ENCODE results near the gene ZYG11B. TPM values are rescaled to one million over a fixed set of nuclear protein-coding genes. Genes with fewer than 3 reads are reported as not detected.
"Not testable (repeated sequence)": the region's sequence is repeated elsewhere in the genome, so short reads cannot be mapped to it uniquely, and the experiment has no call there.

ZYG11B gene
- total and polyA plus RNA-seq, 3 donors from 2014 or later: 17.7 to 76.6 (median 73.1) TPM

DNA sequence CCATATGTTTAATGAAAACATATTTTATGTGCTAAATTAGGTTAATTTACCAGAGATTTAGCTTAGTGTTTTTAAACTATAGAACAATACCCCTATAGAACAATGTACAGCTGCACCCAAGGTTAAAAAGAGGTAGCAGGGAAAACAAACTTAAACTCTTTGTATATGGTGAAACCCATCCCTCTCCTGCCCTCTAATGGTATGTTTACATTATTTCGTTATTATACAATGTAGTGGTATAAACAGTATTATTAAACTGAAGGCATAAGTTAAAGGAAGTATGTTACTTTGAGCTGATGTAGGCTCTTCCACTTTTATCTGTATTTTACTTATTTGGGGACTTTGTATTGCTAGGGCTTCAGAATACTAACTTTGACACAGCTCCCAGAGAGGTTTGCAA is 99.6 kb downstream of the ZYG11B start:
- DNase-seq: no peak
- WGBS, 2 donors: 31 to 47% methylated on average over 1 of the region's 1 CpG
- no peak overlapping the region for H3K4me3 ChIP-seq
- intact Hi-C loops (cut with DNase I; ENCODE audit: low total_unique reads): no loop called here
- H3K27ac ChIP-seq: no peak overlapping the region
- H3K36me3 ChIP-seq (ENCODE audit: low read depth, missing control alignments): no peaks in the 10 kb centered on the region
- no peaks in the 10 kb centered on the region for H3K4me1 ChIP-seq
- no peaks in the 10 kb centered on the region for H3K9me3 ChIP-seq
- H3K27me3 ChIP-seq: no peaks in the 10 kb centered on the region
- TF ChIP-seq, protein P1, sequence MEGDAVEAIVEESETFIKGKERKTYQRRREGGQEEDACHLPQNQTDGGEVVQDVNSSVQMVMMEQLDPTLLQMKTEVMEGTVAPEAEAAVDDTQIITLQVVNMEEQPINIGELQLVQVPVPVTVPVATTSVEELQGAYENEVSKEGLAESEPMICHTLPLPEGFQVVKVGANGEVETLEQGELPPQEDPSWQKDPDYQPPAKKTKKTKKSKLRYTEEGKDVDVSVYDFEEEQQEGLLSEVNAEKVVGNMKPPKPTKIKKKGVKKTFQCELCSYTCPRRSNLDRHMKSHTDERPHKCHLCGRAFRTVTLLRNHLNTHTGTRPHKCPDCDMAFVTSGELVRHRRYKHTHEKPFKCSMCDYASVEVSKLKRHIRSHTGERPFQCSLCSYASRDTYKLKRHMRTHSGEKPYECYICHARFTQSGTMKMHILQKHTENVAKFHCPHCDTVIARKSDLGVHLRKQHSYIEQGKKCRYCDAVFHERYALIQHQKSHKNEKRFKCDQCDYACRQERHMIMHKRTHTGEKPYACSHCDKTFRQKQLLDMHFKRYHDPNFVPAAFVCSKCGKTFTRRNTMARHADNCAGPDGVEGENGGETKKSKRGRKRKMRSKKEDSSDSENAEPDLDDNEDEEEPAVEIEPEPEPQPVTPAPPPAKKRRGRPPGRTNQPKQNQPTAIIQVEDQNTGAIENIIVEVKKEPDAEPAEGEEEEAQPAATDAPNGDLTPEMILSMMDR (IDR thresholded peaks at IDR 0.05): no peak
- TF ChIP-seq POLR2A (IDR thresholded peaks at IDR 0.05): no peak

DNA sequence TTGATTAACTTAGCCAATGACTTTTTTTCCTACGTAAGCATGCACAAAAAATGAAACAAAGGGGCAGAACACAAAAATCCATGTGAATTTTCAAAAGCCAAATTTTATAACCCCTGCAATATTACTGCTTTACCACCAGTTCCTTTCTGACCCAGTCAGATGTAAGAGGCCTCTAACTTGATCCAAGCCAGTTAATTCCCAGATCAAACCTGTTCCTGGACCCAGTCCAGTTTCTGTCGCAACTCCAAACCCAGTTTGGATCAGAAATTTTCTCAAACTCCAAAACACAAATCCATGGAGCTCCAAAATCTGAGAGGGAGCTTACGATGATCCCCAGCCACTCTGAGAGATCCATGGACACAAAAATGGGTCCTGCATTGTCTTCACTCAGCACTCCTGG is 108.5 kb downstream of the ZYG11B start:
- TF ChIP-seq, protein P1 (IDR thresholded peaks at IDR 0.05): peak in 1 of 3 experiments; percentile 10
- TF ChIP-seq POLR2A (IDR thresholded peaks at IDR 0.05): no peak
- DNase-seq: no peak
- WGBS, 2 donors: 83 to 89% methylated on average over 3 of the region's 3 CpGs

DNA sequence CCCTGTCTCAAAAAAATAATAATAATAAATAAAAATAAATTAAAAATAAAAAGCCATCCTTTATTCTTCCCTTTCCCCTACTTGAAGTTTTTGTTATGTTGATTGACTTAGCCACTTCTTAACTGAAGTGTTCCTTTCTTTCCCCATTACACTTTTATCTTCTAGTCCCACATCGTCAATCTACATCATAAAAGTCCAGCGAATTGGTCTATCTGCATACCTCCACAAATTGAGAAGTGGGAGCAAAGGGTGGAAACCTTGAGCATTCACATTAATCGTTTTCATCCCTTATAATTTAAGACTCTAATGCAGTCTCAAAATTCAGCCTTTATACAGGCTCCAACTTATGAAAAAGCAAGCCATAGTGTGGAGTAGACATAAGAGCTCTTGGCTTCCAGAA is 109.8 kb downstream of the ZYG11B start:
- no peaks in the 10 kb centered on the region for H3K9me3 ChIP-seq
- no peak overlapping the region for H3K4me3 ChIP-seq
- H3K4me1 ChIP-seq: no peaks in the 10 kb centered on the region
- 48 to 51% methylated on average over 3 of the region's 3 CpGs for WGBS, 2 donors
- H3K27ac ChIP-seq: no peak overlapping the region
- no peak for DNase-seq
- H3K36me3 ChIP-seq (ENCODE audit: low read depth, missing control alignments): no peaks in the 10 kb centered on the region
- H3K27me3 ChIP-seq: no peaks in the 10 kb centered on the region
- TF ChIP-seq POLR2A (IDR thresholded peaks at IDR 0.05): no peak
- TF ChIP-seq, protein P1 (IDR thresholded peaks at IDR 0.05): no peak
- intact Hi-C loops (cut with DNase I; ENCODE audit: low total_unique reads): no loop called here

More for the DNA sequence above, 108.5 kb downstream of the ZYG11B start:
- H3K9me3 ChIP-seq: no peaks in the 10 kb centered on the region
- H3K4me1 ChIP-seq: no peaks in the 10 kb centered on the region
- no peak overlapping the region for H3K27ac ChIP-seq
- no peaks in the 10 kb centered on the region for H3K27me3 ChIP-seq
- no peak overlapping the region for H3K4me3 ChIP-seq
- no peaks in the 10 kb centered on the region for H3K36me3 ChIP-seq (ENCODE audit: low read depth, missing control alignments)
- intact Hi-C loops (cut with DNase I; ENCODE audit: low total_unique reads): no loop called here

DNA sequence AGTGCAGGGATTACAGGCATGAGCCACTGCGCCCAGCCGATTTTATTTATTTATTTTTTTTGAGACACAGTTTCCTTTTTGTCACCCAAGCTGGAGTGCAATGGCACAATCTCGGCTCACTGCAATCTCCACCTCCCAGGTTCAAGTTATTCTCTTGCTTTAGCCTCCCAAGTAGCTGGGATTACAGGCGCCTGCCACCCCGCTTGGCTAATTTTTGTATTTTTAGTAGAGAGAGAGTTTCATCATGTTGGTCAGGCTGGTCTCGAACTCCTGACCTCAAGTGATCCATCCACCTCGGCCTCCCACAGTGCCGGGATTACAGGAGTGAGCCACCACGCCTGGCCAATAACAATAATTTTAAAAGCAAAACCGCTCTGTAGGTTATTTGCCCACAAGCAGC is 112.9 kb downstream of the ZYG11B start:
- H3K4me3 ChIP-seq; H3K27ac ChIP-seq; H3K27me3 ChIP-seq; DNase-seq; intact Hi-C loops (cut with DNase I; ENCODE audit: low total_unique reads); H3K36me3 ChIP-seq (ENCODE audit: low read depth, missing control alignments); H3K9me3 ChIP-seq; H3K4me1 ChIP-seq: not testable (repeated sequence)
- WGBS, 2 donors: 70 to 71% methylated on average over 10 of the region's 10 CpGs

DNA sequence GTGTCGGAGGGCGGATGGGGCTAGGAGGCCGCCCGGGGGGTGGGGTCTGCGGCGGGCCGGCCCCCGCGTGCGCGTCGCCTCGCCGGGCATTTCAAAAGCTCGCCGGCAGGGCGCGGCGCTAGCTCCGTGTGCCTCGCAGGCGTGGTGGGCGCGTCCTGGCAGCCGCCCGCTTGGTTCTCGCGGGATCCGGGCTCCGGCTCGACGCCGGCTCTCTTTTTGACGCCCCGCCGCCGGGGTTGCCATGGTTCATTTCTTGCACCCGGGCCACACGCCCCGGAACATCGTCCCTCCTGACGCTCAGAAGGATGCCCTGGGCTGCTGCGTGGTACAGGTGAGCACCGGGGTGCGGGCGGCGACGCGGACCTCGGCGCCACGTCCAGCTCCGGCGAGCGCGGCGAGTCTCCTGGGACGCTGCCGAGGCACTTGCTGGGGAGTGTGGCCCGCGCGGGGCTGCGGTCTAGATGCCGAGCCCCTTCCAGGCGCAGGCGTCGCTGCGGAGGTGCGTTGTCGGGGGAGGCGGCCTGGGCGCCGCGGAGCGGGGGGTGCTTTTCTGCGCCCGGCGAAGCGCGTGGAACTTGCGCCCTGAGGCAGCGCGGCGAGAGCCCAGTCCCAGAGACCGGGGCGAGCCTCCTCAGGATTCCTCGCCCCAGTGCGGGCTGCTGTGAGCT is 116.5 kb downstream of the ZYG11B start, which contains the start of gene ZYG11A:
Gene ZYG11A (plus strand): TSS at position 118 of the 668 bp plus-strand sequence. CDS start 124 bp downstream, at position 242.
- Histone ChIP-seq H3K36me3 (ENCODE audit: low read depth, missing control alignments) (no peaks in the 10 kb centered on the region), H3K27me3 (no peaks in the 10 kb centered on the region), H3K4me1 (no peaks in the 10 kb centered on the region), H3K27ac (peak within 1 kb of the TSS; percentile 69 to 76), H3K9me3 (no peaks in the 10 kb centered on the region), H3K4me3 (peak within 1 kb of the TSS; percentile 55 to 78)
- TF ChIP-seq, protein P1 (IDR thresholded peaks at IDR 0.05): peak; percentile 26 to 38 (median 28)
- no peak for TF ChIP-seq POLR2A (IDR thresholded peaks at IDR 0.05)
- WGBS, 2 donors: 1% methylated on average over 83 of the region's 88 CpGs; no CpG with 5 or more reads in 1 of the 2 donors
- intact Hi-C loops (cut with DNase I; ENCODE audit: low total_unique reads): no loop called here
- peak; percentile 78 for DNase-seq

DNA sequence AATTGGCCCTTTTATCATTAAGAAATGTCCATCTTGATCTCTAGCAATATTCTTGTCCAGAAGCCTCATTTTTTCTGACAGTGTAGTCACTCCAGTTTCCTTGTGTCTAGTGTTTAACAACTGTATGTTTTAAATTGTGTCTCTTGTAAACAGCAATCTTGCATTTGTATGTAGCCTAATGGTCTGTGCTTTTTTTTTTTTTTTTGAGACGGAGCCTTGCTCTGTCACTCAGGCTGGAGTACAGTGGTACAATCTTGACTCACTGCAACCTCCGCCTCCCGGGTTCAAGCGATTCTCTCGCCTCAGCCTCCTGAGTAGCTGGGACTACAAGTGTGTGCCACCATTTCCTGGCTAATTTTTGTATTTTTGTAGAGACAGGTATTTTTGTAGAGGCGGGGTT is 118.9 kb downstream of the ZYG11B start:
- H3K36me3 ChIP-seq (ENCODE audit: low read depth, missing control alignments); H3K9me3 ChIP-seq; H3K4me3 ChIP-seq; intact Hi-C loops (cut with DNase I; ENCODE audit: low total_unique reads); DNase-seq; H3K27me3 ChIP-seq; H3K4me1 ChIP-seq; H3K27ac ChIP-seq: not testable (repeated sequence)
- 83 to 95% methylated on average over 6 of the region's 6 CpGs for WGBS, 2 donors
